Measurements from ENCODE around the gene GRAMD1A. TPM values are rescaled to one million over a fixed set of nuclear protein-coding genes. Genes with fewer than 3 reads are reported as not detected.
"Not testable (repeated sequence)": the region's sequence is repeated elsewhere in the genome, so short reads cannot be mapped to it uniquely, and the experiment has no call there.

The GRAMD1A gene
- polyA plus RNA-seq, 1 experiment: 74.9 TPM

GRCh38 chr19:34994643-34995541 is 5.2 kb upstream of the GRAMD1A start:
- Histone ChIP-seq H3K36me3 (ENCODE audit: control insufficient read depth, insufficient read depth, low read length) (no peaks in the 10 kb centered on the region), H3K4me3 (ENCODE audit: low read depth, low read length) (no peak overlapping the region), H3K27me3 (ENCODE audit: control insufficient read depth, insufficient read depth, low read length) (no peaks in the 10 kb centered on the region)
- no peak for TF ChIP-seq CTCF (IDR thresholded peaks at IDR 0.05; ENCODE audit: insufficient read depth, low read depth, low read length)
- no peak for DNase-seq (ENCODE audit: low read depth)
- CTCF ChIA-PET: interaction anchor here (0.9 to 1.1 kb wide), 2 partner anchors 9 to 72 kb away, joined by 3 to 5 read pairs; no protein-coding TSS in a partner anchor
- POLR2A ChIA-PET: no interaction called here

- ChIA-PET CTCF (interaction anchor here (0.9 to 1.1 kb wide), 3 partner anchors 10 to 71 kb away, joined by 3 to 5 read pairs (median 3); no protein-coding TSS in a partner anchor), POLR2A (no interaction called here)
- Histone ChIP-seq H3K4me3 (ENCODE audit: low read depth, low read length) (no peak overlapping the region), H3K27me3 (ENCODE audit: control insufficient read depth, insufficient read depth, low read length) (no peaks in the 10 kb centered on the region), H3K36me3 (ENCODE audit: control insufficient read depth, insufficient read depth, low read length) (no peaks in the 10 kb centered on the region)
- DNase-seq (ENCODE audit: low read depth): no peak
- TF ChIP-seq CTCF (IDR thresholded peaks at IDR 0.05; ENCODE audit: insufficient read depth, low read depth, low read length): no peak
Measured at GRCh38 chr19:34995551-34995950, 4.6 kb upstream of the GRAMD1A start.

GRCh38 chr19:34997071-34997617 is 3.0 kb upstream of the GRAMD1A start:
- TF ChIP-seq CTCF (IDR thresholded peaks at IDR 0.05; ENCODE audit: insufficient read depth, low read depth, low read length): no peak
- POLR2A ChIA-PET: no interaction called here

GRCh38 chr19:34998224-34998623 is 1.9 kb upstream of the GRAMD1A start:
- DNase-seq (ENCODE audit: low read depth); H3K36me3 ChIP-seq (ENCODE audit: control insufficient read depth, insufficient read depth, low read length); POLR2A ChIA-PET; H3K27me3 ChIP-seq (ENCODE audit: control insufficient read depth, insufficient read depth, low read length); H3K4me3 ChIP-seq (ENCODE audit: low read depth, low read length): not testable (repeated sequence)
- CTCF ChIA-PET: interaction anchor here (1.4 kb wide), 1 partner anchor 46 kb away, joined by 3 read pairs; no protein-coding TSS in a partner anchor

More at GRCh38 chr19:34997071-34997617, 3.0 kb upstream of the GRAMD1A start:
- CTCF ChIA-PET: interaction anchor here (1.1 to 1.4 kb wide), 2 partner anchors 24 to 47 kb away, joined by 3 read pairs; no protein-coding TSS in a partner anchor
- Histone ChIP-seq H3K27me3 (ENCODE audit: control insufficient read depth, insufficient read depth, low read length) (no peaks in the 10 kb centered on the region), H3K36me3 (ENCODE audit: control insufficient read depth, insufficient read depth, low read length) (no peaks in the 10 kb centered on the region), H3K4me3 (ENCODE audit: low read depth, low read length) (no peak overlapping the region)
- no peak for DNase-seq (ENCODE audit: low read depth)

- ChIA-PET CTCF (interaction anchor here (0.6 to 1.2 kb wide), 3 partner anchors 9 to 143 kb away, joined by 3 to 4 read pairs (median 3); no protein-coding TSS in a partner anchor), POLR2A (no interaction called here)
Measured at GRCh38 chr19:34998777-34999497, 1.2 kb upstream of the GRAMD1A start.

More at GRCh38 chr19:34998777-34999497, 1.2 kb upstream of the GRAMD1A start:
- H3K4me3 ChIP-seq (ENCODE audit: low read depth, low read length): peak overlapping the region; percentile 87
- H3K36me3 ChIP-seq (ENCODE audit: control insufficient read depth, insufficient read depth, low read length): no peaks in the 10 kb centered on the region
- H3K27me3 ChIP-seq (ENCODE audit: control insufficient read depth, insufficient read depth, low read length): no peaks in the 10 kb centered on the region
- no peak for TF ChIP-seq CTCF (IDR thresholded peaks at IDR 0.05; ENCODE audit: insufficient read depth, low read depth, low read length)
- DNase-seq (ENCODE audit: low read depth): no peak

Data from BJ (cell line).